HS-27A (cell line): ENCODE data around the gene GGTLC3.
"Not testable (repeated sequence)": the region's sequence is repeated elsewhere in the genome, so short reads cannot be mapped to it uniquely, and the experiment has no call there.

Experiments
- DNase-seq: peaks from one replicate; pipeline ENCODE4 v3.0.0-alpha.2; 2012; ENCODE audit warnings: low read depth, missing footprints

Gene GGTLC3

GRCh38 chr22:18518061-18518460, at the start of gene GGTLC3:
Gene GGTLC3, minus strand, starts transcription at chr22:18518161. Its CDS starts 264 bp downstream, at chr22:18517897.
- not testable (repeated sequence) for DNase-seq

GRCh38 chr22:18560099-18560974, 42.4 kb upstream of the GGTLC3 start:
- DNase-seq, result not testable (repeated sequence)

- not testable (repeated sequence) for DNase-seq
Measured at GRCh38 chr22:18558939-18559338, 41.0 kb upstream of the GGTLC3 start.

DNA sequence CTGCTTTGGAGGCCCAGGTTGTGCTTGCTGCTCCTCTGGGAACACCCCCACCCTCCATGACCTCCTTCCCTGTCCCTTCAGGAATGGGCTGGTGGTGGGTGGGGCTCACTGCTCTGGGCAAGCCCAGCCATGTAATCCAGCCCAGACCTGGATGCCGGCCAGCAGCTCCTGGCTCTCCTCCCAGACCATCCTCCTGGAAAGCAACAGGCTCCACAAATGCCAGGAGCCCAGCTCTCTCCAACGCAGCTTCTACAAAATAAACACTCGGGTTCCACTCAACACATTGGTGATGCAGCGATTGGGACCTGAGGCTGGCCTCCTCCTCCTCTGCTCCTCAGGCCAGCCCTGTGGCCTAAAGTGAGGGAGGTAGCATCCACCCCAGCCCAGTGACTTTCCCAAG, 40.6 kb upstream of the GGTLC3 start:
- not testable (repeated sequence) for DNase-seq

GRCh38 chr22:18554280-18555256, 36.6 kb upstream of the GGTLC3 start:
- DNase-seq, result not testable (repeated sequence)

- DNase-seq, result not testable (repeated sequence)
Measured at GRCh38 chr22:18552839-18553597, 35.1 kb upstream of the GGTLC3 start.

DNA sequence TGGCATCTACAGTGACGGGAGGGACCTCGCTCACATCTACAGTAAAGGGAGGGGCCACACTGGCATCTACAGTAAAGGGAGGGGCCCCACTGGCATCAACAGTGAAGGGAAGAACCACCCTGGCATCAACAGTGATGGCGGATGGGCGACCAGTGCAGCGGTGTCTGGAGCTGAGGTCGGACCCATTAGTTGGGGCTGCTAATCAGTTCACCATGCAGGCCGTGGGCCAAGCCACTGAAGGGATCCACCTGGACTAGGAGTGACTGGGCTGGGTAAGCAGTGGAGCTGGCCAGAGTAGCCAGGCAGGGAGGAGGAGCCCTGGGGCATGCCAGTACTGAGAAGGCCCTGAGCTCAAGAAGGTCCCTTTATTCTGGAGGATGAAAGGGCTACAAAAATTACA, 33.1 kb upstream of the GGTLC3 start:
- DNase-seq, result not testable (repeated sequence)

- DNase-seq, result not testable (repeated sequence)
Measured at GRCh38 chr22:18549458-18550179, 31.7 kb upstream of the GGTLC3 start.

DNA sequence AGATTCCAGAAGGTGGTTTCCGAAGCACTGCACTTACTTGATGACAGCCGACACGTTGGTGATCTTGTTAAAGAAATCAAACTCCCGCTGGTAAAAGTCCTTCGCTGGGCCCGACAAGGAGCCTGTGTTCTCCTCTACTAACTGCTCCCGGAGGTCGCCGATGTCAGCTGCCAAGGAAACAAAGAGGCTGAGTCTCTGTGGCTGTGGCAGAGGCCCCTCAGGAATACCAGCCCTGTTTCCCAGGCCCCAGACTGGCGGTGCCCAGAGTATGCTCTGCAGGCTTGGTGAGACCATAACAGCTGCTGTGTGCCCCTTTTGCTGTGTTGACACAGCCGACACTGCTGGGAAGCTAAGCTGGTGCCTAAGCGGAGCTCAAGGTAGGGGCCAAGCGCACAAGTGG, 26.7 kb upstream of the GGTLC3 start:
- DNase-seq, result not testable (repeated sequence)

DNA sequence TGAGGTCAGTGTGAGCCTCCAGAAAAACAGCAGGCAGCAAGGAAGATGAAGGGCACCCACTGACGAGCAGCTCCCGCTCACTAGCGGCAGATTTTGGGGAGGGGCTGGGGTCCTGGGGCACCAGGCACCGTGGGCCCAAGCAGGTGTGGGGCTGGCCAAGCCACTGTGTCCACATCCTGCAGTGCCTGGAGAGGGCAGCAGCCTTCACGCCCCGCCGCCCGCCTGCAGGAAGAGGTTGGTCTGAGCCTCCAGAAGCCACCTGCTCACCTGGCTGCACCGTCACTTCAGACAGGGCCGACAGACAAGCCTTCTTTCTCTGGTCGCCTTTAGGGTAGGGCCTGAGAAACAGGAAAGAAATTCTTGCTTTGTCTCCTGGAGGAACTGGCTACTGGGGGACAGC, 25.4 kb upstream of the GGTLC3 start:
- not testable (repeated sequence) for DNase-seq

- not testable (repeated sequence) for DNase-seq
Measured at GRCh38 chr22:18539994-18540393, 22.0 kb upstream of the GGTLC3 start.

DNA sequence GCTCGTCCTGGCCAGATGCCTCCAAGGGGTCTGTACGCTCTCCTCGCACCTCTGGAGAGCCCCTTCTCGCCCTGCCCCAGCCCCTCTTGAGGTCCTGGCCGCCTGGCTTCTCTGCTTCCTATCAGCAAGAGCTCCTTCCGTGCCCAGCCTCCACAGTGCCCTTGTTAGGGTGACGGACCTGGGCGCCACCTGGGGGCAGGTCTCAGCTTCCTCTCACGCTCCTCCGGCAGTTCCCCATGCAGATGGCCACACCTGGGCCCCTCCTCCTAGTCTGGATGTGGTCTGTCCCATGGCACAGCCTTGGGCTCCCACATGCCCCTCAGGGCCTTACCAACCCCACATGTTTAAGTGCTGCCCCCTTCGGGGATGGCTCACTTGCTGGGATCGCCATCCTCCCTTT, 16.4 kb upstream of the GGTLC3 start:
- DNase-seq, result not testable (repeated sequence)

GRCh38 chr22:18533633-18534032, 15.7 kb upstream of the GGTLC3 start:
- DNase-seq, result not testable (repeated sequence)

DNA sequence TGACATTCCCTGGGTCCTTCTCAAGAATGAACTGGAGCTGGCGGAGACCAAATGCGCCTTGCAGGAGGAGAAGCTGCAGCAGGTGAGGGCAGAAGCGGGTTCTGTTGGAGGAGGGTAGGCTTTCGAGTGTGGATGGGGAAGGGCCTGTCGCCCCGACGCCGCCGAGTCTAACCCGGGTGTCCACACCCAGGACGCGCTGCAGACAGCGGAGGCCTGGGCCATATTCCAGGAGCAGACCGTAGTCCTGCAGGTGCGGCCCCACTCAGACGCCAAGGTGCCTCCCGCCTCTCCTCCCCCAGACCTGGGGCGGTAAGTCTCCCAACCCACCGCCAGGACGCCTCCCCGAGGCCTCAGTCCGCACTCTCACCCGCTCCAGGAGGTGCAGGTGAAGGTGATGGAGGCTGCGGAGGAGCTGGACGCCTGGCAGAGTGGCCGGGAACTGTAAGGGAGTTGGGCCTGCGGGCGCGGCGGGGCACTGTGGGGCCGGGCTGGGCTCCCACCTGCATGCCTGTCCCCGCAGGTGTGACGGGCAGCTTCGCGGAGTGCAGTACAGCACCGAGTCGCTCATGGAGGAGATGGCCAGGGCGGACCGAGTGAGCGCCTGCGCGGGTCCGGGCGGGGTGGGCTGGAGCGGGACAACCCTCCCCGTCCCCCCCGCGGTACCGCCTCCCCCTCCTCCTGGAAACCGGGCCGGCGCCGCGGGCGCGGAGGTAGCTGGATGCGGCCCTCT, 11.6 kb upstream of the GGTLC3 start:
- not testable (repeated sequence) for DNase-seq

DNA sequence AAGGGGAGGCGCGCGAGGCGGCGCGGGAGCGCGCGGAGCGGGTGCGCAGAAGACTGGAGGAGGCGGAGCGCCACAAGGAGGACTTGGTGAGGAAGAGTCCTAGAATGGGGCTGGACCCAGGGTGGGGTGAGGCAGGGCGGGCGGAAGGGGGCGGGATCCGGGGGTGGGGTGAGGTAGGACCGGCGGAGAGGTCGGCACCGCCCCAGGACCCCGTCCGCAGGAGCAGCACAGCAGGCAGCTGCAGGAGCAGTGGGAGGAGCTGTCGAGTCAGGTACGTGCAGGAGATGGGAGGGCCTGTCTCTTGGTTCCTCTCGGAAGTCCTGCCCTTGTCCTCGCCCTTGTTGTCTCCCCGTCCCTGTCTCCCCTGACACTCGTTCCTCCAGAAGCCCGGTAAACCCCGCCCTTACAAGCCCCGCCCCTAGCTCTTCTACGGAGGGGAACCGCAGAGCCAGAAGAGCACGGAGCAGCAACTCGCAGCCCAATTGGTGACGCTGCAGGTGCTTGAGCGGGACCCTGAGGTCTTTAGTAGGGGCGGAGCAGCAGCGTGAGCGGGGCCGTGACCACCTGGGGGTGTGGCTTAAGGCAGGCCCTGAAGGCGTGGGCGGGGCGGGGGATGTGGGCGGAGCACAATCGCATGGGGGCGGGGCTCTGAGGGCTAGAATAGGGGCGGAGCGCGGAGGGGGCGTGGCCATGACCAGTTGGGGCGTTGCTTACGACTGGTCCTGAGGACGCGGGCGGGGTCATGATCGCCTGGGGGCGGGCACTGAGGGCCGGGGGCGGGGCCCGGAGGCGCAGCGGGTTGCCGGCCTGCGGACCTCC, 10.8 kb upstream of the GGTLC3 start:
- peak; percentile 8 for DNase-seq

DNA sequence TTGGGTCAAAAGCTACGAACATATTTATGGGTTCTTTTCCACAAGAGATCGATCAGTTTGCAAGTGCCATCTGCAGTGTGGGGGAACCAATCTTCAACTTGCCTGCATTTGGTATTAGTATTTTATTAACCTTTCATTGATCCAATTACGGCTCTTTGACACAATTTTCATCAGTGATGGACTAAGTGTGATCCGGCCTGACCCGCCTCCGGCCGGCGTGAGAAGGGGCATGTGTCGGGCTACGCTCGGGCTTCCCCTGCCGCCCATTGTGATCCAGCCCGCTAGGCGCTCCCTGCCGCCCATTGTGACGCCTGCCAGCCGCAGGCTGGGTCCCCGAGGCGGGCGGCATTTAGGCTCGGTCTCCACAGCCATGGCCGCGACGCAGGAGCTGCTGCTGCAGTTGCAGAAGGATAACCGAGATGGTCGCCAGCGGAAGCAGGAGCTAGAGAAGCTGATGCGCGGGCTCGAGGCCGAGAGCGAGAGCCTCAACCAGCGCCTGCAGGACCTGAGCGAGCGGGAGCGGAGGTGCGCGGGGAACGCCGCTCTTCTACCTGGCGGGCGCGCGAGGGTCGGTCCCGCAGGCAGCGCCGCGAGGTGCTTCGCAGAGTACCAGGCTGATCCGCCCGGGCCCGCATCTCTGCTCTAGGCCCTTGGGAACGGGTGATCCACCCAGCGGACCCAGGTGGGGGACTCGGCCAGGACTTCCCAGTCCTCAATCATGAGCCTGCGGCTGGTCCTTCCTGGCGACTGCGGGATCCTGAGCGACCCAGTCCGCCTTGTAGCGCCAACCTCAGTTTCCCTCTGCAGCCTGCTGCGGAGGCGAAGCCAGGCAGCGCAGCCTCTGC, 10.0 kb upstream of the GGTLC3 start, which contains the start of gene TMEM191B:
Gene TMEM191B (plus strand): TSS at position 51 of the 845 bp plus-strand sequence. CDS start 179 bp downstream, at position 230.
- not testable (repeated sequence) for DNase-seq

DNA sequence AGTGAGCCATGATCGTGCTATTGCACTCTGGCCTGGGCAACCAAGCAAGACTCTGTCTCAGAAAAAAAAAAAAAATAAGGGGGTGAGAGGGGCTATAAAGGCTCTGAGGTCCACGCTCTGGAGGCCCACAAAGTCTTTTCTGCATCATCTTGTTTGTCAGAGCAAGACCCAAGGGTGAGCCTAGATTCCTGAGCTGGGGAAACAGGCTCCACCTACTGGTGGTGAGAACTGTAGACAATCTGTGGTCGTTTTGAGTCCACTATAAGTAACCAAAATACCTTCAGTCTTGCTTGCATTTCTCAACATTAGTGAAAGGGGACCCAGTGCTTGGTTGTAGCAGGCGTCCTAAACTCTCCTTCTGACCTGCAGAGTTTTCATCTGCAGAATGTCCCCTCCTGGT, 5.4 kb upstream of the GGTLC3 start:
- not testable (repeated sequence) for DNase-seq

DNA sequence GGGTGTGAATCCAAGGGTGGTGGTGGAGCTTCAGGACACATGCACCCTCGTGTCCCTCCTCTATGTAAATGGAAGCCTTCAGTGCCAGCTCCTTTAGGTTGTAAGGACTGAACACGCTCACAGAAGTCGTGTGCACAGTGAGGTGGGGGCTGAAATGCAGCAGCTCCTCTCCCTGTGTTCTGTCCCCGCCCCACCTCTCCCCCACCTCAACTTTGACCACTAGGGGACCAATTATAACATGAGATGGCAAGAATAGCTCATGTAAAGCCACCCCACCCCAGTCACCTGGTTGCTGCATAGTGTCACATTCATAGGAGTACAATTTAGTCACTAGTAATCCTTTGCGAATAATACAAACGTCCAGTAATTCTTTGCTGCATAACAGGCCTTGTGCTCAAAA, 4.8 kb upstream of the GGTLC3 start:
- not testable (repeated sequence) for DNase-seq
